B cell (primary cell): ENCODE measurements around the gene ATXN1. TPM values are rescaled to one million over a fixed set of nuclear protein-coding genes. Genes with fewer than 3 reads are reported as not detected.

Source experiments
- ATAC-seq: fragments of 200-7000 bp; cut with Tn5 transposase; one replicate; pipeline ENCODE4 v1.10.0; 2021; ENCODE audit warnings: low read depth, mild to moderate bottlenecking, moderate number of reproducible peaks, moderate library complexity
- CTCF ChIA-PET: fragments of 350-600 bp; sonication (Branson Sonifier 250); formaldehyde crosslinking; loops from one replicate; lab custom pipeline; 2021; ENCODE audit warnings: antibody characterized with exemption, inconsistent platforms; lab: Charles Lee
- POLR2A ChIA-PET: fragments of 350-600 bp; sonication (Branson Sonifier 250); formaldehyde crosslinking; loops from one replicate; lab custom pipeline; 2021; ENCODE audit warnings: antibody characterized with exemption; lab: Charles Lee
- DNase-seq: peaks from one replicate; pipeline ENCODE4 v3.0.0; 2013
- H2AFZ ChIP-seq: 2 replicates; pipeline ENCODE4 v1.6.1; 2012; ENCODE audit warnings: mild to moderate bottlenecking, low read depth, low read length; ENCODE audit not compliant: insufficient read depth, poor library complexity, severe bottlenecking
- H3K27ac ChIP-seq, 2 donors: 1 replicate in 1 of 2; 2 replicates in 1 of 2; pipeline ENCODE4 v1.5.1; 2012 to 2013; ENCODE audit warnings: low read length in 2 of 2, mild to moderate bottlenecking in 2 of 2, moderate library complexity in 1 of 2
- H3K27me3 ChIP-seq, 4 experiments: fragments of 200-600 bp in 1 of 4; sonication (generic) in 1 of 4; replicated peaks in 1 of 4; 1 replicate in 2 of 4; 2 replicates in 2 of 4; pipeline versions ENCODE4 v1.6.1 to v1.7.0; 2013 to 2016; ENCODE audit warnings: low read length in 3 of 4, mild to moderate bottlenecking in 2 of 4, mixed read lengths in 1 of 4, moderate library complexity in 1 of 4; ENCODE audit not compliant: insufficient read depth in 4 of 4, control insufficient read depth in 3 of 4; ENCODE audit errors: control extremely low read depth in 1 of 4
- H3K36me3 ChIP-seq, 2 experiments: replicated peaks in 1 of 2; 1 replicate in 1 of 2; 2 replicates in 1 of 2; pipeline versions ENCODE4 v1.6.1 to v1.7.1; 2013; ENCODE audit warnings: low read length in 1 of 2; ENCODE audit not compliant: insufficient read depth in 2 of 2, control insufficient read depth in 1 of 2; ENCODE audit errors: control extremely low read depth in 1 of 2, extremely low read depth in 1 of 2
- H3K4me1 ChIP-seq, 2 donors: fragments of 200-600 bp in 1 of 2; sonication (generic) in 1 of 2; 1 replicate in 1 of 2; 2 replicates in 1 of 2; pipeline versions ENCODE4 v1.5.1 to v1.6.1; 2013 to 2017; ENCODE audit warnings: low read length in 2 of 2; ENCODE audit not compliant: control insufficient read depth in 2 of 2, insufficient read depth in 2 of 2
- H3K4me2 ChIP-seq: replicated peaks from 2 replicates; pipeline ENCODE3; 2012; ENCODE audit warnings: mild to moderate bottlenecking, low read depth, low read length; ENCODE audit not compliant: poor library complexity, severe bottlenecking
- H3K4me3 ChIP-seq, 5 experiments: fragments of 200-600 bp in 1 of 5; sonication (generic) in 1 of 5; 1 replicate in 3 of 5; 2 replicates in 2 of 5; pipeline versions ENCODE4 v1.5.1 to v1.7.0; 2011 to 2016; ENCODE audit warnings: low read length in 4 of 5, mild to moderate bottlenecking in 4 of 5, low read depth in 2 of 5, control low read depth in 1 of 5, moderate library complexity in 1 of 5; ENCODE audit not compliant: insufficient read depth in 1 of 5; ENCODE audit errors: control extremely low read depth in 1 of 5, extremely low read depth in 1 of 5
- H3K79me2 ChIP-seq: fragments of 200-600 bp; sonication (generic); one replicate; pipeline ENCODE4 v1.6.0; 2016; ENCODE audit warnings: low read length; ENCODE audit not compliant: control insufficient read depth, insufficient read depth
- H3K9ac ChIP-seq: fragments of 200-600 bp; sonication (generic); 2 replicates; pipeline ENCODE4 v1.6.1; 2017; ENCODE audit warnings: mild to moderate bottlenecking, low read length, moderate library complexity
- H3K9me3 ChIP-seq, 3 donors: one replicate each; pipeline versions ENCODE4 v1.6.1 to v1.7.1; 2013; ENCODE audit warnings: low read length in 2 of 3; ENCODE audit not compliant: control insufficient read depth in 2 of 3, insufficient read depth in 1 of 3; ENCODE audit errors: control extremely low read depth in 1 of 3
- H4K20me1 ChIP-seq: 2 replicates; pipeline ENCODE4 v1.6.0; 2012; ENCODE audit warnings: mild to moderate bottlenecking, low read length; ENCODE audit not compliant: insufficient read depth, control insufficient read depth, poor library complexity, severe bottlenecking
- H3K27ac Mint-ChIP-seq: one replicate; pipeline ENCODE4 v1.8.0; 2021; ENCODE audit warnings: mixed read lengths
- H3K27me3 Mint-ChIP-seq: one replicate; pipeline ENCODE4 v1.8.0; 2021; ENCODE audit warnings: mixed read lengths
- H3K4me1 Mint-ChIP-seq: one replicate; pipeline ENCODE4 v1.8.0; 2021; ENCODE audit warnings: mixed read lengths
- H3K4me3 Mint-ChIP-seq: one replicate; pipeline ENCODE4 v1.8.0; 2021; ENCODE audit warnings: mixed read lengths
- H3K9me3 Mint-ChIP-seq: one replicate; pipeline ENCODE4 v1.8.0; 2022; ENCODE audit warnings: mixed read lengths; ENCODE audit not compliant: insufficient read depth
- EZH2 ChIP-seq: IDR thresholded peaks from 2 replicates; pipeline ENCODE4 v1.6.1; 2012; ENCODE audit warnings: borderline replicate concordance, low read depth, mild to moderate bottlenecking, moderate library complexity, low read length; ENCODE audit not compliant: insufficient read depth, poor library complexity, severe bottlenecking
- WGBS: methylation state at CpG from one replicate; pipeline ENCODE4 v1.1.5; 2013; ENCODE audit warnings: missing lambda C conversion rate; ENCODE audit not compliant: insufficient coverage; 5-methylcytosine and 5-hydroxymethylcytosine counted together
- intact Hi-C: fragments of 100-400 bp; cut with micrococcal nuclease; formaldehyde crosslinking; loops from one replicate; pipeline ENCODE4 v1.10.0; 2022
- polyA plus RNA-seq: library from polyadenylated mRNA; depleted of rRNA; stranded (reverse); fragments of >200 nt; gene quantifications from 2 replicates; pipeline ENCODE4 v1.2.3, GENCODE V29; 2012
- total RNA-seq, 2 donors: library from RNA; stranded (reverse); fragments of 120-200 nt in 1 of 2; gene quantifications; 1 replicate in 1 of 2; 2 replicates in 1 of 2; pipeline versions ENCODE4 v1.2.3 to v1.2.4, GENCODE V29; 2013 to 2022
- TF ChIP-seq, protein P1 (sequence below): fragments of 200-600 bp; IDR thresholded peaks from one replicate; pipeline ENCODE4 v1.8.0; 2022; ENCODE audit warnings: antibody characterized with exemption, mild to moderate bottlenecking

The ATXN1 gene
- total and polyA plus RNA-seq, 2 donors (not counting 1 experiment from before 2014, with no cell fraction given) = 5.7 to 63.8 TPM

DNA sequence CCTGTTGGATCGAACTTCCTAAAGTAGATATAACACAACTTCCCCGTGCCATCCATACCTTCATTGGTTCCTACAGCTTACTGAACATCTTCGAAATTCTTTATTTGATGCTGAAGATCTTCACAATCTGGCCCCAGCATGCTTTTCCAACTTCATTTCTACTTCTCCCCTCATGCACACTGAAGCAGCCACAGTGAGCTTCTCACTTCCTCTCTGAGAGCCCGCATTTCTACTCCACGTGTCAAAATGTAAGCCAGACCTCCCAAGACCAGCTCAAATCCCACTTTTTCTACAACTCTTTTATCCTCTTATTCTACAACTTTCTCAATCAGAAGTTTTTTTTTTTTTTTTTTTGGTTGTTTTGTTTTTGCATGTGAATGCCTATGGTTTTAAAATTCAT is 268.1 kb downstream of the ATXN1 start:
- Histone ChIP-seq H3K27ac (no peak overlapping the region), H2AFZ (no peak overlapping the region), H3K4me1 (peaks cover 5 to 15% of the 10 kb centered on the region in 2 donors), H4K20me1 (no peaks in the 10 kb centered on the region), H3K27me3 (no peaks in the 10 kb centered on the region), H3K79me2 (no peaks in the 10 kb centered on the region), H3K4me2 (no peak overlapping the region), H3K4me3 (no peak overlapping the region), H3K36me3 (no peaks in the 10 kb centered on the region), H3K9ac (no peak overlapping the region), H3K9me3 (no peaks in the 10 kb centered on the region)
- Mint-ChIP-seq H3K4me1 (peaks cover 40% of the 10 kb centered on the region), H3K27ac (no peak overlapping the region), H3K9me3 (no peaks in the 10 kb centered on the region), H3K4me3 (no peak overlapping the region), H3K27me3 (no peaks in the 10 kb centered on the region)
- 49% methylated on average over 5 of the region's 5 CpGs for WGBS
- intact Hi-C loops = no loop called here
- POLR2A ChIA-PET = no interaction called here
- TF ChIP-seq, protein P1, sequence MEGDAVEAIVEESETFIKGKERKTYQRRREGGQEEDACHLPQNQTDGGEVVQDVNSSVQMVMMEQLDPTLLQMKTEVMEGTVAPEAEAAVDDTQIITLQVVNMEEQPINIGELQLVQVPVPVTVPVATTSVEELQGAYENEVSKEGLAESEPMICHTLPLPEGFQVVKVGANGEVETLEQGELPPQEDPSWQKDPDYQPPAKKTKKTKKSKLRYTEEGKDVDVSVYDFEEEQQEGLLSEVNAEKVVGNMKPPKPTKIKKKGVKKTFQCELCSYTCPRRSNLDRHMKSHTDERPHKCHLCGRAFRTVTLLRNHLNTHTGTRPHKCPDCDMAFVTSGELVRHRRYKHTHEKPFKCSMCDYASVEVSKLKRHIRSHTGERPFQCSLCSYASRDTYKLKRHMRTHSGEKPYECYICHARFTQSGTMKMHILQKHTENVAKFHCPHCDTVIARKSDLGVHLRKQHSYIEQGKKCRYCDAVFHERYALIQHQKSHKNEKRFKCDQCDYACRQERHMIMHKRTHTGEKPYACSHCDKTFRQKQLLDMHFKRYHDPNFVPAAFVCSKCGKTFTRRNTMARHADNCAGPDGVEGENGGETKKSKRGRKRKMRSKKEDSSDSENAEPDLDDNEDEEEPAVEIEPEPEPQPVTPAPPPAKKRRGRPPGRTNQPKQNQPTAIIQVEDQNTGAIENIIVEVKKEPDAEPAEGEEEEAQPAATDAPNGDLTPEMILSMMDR = no peak
- no peak for TF ChIP-seq EZH2
- ATAC-seq (no peak), DNase-seq (no peak)
- CTCF ChIA-PET = interaction anchor here (0.8 to 2.4 kb wide), 7 partner anchors 9 to 270 kb away, joined by 3 to 11 read pairs (median 3); partner anchors contain the start of gene ATXN1

DNA sequence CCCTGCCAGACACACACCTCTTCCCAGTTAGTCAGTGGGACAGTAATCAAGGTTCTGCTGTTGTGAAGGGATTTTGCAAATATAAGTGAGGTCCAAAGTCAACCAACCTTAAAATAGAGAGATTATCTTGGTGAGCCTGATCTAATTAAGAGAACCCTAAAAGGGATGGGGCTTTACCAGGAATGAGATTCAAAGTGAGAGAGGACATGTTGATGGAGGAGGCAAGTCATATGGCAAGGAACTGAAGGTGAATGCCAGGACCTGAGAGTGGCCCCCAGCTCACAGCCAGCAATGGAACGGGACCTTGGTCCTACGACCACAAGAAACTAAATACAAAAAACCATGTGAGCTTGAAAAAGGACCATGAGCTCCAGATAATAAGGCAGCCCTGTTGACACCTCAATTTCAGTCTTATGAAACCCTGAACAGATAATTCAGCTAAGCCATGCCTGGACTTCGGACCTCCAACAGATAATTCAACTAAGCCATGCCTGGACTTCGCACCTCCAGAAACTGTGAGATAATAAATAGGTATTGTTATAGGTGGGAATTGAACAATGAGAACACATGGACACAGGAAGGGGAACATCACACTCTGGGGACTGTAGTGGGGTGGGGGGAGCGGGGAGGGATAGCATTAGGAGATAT is 269.5 kb downstream of the ATXN1 start:
- Mint-ChIP-seq H3K9me3 (no peaks in the 10 kb centered on the region), H3K4me1 (peaks cover 42% of the 10 kb centered on the region), H3K27ac (no peak overlapping the region), H3K4me3 (no peak overlapping the region), H3K27me3 (no peaks in the 10 kb centered on the region)
- WGBS = 100% methylated on average over 2 of the region's 5 CpGs
- H3K36me3 ChIP-seq = no peaks in the 10 kb centered on the region
- no peak overlapping the region for H3K4me3 ChIP-seq
- TF ChIP-seq EZH2 = no peak
- TF ChIP-seq, protein P1 = no peak
- H3K4me1 ChIP-seq = peaks cover 5 to 15% of the 10 kb centered on the region in 2 donors
- no peak overlapping the region for H2AFZ ChIP-seq
- no peaks in the 10 kb centered on the region for H3K9me3 ChIP-seq
- ATAC-seq (no peak), DNase-seq (no peak)
- no peak overlapping the region for H3K9ac ChIP-seq
- no peaks in the 10 kb centered on the region for H3K27me3 ChIP-seq
- H3K4me2 ChIP-seq = no peak overlapping the region
- H3K79me2 ChIP-seq = no peaks in the 10 kb centered on the region
- ChIA-PET POLR2A (no interaction called here), CTCF (interaction anchor here (0.6 to 2.4 kb wide), 4 partner anchors 9 to 548 kb away, joined by 3 to 11 read pairs (median 4); no protein-coding TSS in a partner anchor)
- H4K20me1 ChIP-seq = no peaks in the 10 kb centered on the region
- intact Hi-C loops = no loop called here
- no peak overlapping the region for H3K27ac ChIP-seq
